Skeletal muscle satellite cell (primary cell): ENCODE results near the gene FAM186B.
A peak's percentile ranks its signal among the peaks of the same experiment; 100 is the strongest.

ENCODE experiments used
- H3K27me3 ChIP-seq: 2 replicates; pipeline ENCODE4 v1.7.0; 2013; ENCODE audit warnings: low read length; ENCODE audit not compliant: control insufficient read depth, insufficient read depth
- H3K36me3 ChIP-seq: 2 replicates; pipeline ENCODE4 v1.7.0; 2013; ENCODE audit warnings: mild to moderate bottlenecking, control low read depth, low read length; ENCODE audit not compliant: insufficient read depth
- H3K4me1 ChIP-seq: 2 replicates; pipeline ENCODE4 v1.7.0; 2013; ENCODE audit warnings: low read length; ENCODE audit not compliant: control insufficient read depth, insufficient read depth
- H3K4me2 ChIP-seq: 2 replicates; pipeline ENCODE4 v1.7.0; 2013; ENCODE audit warnings: mild to moderate bottlenecking, low read length
- H3K4me3 ChIP-seq: 2 replicates; pipeline ENCODE4 v1.7.0; 2013; ENCODE audit warnings: low read length
- H3K9ac ChIP-seq: 2 replicates; pipeline ENCODE4 v1.7.0; 2013; ENCODE audit warnings: mild to moderate bottlenecking, low read depth, low read length, moderate library complexity
- H3K9me3 ChIP-seq: replicated peaks from 2 replicates; pipeline ENCODE4 v1.7.0; 2013; ENCODE audit warnings: mild to moderate bottlenecking, control low read depth, low read length

Gene FAM186B

DNA sequence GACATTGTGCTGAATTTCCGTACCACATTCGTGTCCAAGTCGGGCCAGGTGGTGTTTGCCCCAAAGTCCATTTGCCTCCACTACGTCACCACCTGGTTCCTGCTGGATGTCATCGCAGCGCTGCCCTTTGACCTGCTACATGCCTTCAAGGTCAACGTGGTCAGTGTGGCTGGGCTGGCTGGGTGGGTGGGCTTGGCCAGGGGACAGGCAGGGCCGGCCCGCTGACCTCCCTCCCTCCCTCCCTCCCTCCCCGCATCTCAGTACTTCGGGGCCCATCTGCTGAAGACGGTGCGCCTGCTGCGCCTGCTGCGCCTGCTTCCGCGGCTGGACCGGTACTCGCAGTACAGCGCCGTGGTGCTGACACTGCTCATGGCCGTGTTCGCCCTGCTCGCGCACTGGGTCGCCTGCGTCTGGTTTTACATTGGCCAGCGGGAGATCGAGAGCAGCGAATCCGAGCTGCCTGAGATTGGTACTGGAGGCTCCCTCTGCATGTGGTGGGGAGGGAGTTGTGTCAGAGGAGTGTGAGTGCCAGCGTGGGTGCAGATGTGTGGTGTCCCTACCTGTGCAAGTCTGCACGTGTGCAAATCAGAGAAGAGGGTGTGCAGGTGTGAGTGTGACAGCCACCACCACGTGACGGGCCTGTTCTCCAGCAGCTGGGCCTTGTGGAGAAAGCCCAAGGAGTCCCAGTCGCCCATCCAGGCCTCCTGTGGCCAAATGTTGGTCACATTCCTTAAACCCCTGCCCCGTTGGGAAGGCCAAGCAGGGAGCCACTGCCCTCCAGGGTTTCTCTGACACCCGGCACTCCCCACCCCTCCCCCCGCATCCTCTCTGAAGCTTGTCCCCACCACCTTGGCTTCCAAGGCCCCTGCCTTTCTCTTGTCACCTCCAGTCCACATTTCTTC is 61.3 kb downstream of the FAM186B start:
- Histone ChIP-seq H3K9ac (no peak overlapping the region), H3K36me3 (no peaks in the 10 kb centered on the region), H3K9me3 (no peaks in the 10 kb centered on the region), H3K4me3 (no peak overlapping the region), H3K4me2 (no peak overlapping the region), H3K27me3 (peaks cover 69% of the 10 kb centered on the region), H3K4me1 (peaks cover 8% of the 10 kb centered on the region)

DNA sequence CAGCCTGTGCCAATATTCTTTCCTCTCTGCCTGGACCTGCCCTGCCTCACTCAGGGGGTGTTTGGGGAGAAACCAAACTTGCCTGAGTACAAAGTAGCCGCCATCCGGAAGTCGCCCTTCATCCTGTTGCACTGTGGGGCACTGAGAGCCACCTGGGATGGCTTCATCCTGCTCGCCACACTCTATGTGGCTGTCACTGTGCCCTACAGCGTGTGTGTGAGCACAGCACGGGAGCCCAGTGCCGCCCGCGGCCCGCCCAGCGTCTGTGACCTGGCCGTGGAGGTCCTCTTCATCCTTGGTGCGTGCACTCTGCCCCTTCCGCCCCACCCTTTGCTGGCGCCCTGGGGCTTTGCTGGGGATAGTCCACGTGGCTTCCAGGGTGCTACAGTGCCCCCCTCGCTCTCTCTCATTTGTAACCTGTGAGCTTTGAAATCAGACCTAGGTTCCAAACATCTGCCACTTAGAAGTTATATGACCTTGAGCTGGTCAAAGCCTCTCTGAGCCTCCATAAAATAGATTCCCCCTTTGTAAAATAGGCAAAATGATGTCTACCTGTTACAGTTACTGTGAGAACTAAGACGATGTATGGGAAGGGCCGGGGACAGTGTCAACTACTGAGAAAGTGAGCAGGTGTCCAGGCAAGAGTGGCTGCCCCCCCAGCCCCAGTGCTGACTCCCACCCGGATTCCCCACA is 62.1 kb downstream of the FAM186B start:
- Histone ChIP-seq H3K27me3 (peaks cover 66% of the 10 kb centered on the region), H3K4me2 (no peak overlapping the region), H3K9me3 (no peaks in the 10 kb centered on the region), H3K4me1 (peaks cover 1% of the 10 kb centered on the region), H3K36me3 (no peaks in the 10 kb centered on the region), H3K4me3 (no peak overlapping the region), H3K9ac (no peak overlapping the region)

DNA sequence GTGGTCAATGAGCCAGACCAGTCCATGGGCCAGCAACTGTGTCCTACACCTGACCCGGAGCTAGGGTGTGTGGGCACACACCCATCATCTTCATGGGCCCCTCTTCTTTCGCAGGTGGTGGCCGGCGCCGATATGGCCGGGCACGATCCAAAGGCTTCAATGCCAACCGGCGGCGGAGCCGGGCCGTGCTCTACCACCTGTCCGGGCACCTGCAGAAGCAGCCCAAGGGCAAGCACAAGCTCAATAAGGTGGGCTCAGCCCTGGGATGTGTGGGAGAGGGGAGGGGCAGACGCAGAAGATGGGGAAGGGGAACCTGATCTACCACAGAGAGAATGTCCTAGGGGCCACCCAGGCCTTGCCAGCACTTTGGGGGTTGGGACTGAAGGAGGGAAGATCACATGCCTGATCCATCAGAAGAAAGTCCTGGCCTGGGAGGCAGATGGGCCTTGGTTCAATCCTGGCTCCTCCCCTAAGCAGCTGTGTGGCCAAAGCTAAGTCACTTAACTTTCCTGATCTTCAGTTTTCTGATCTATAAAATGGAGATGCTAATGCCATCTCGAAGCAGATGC is 62.8 kb downstream of the FAM186B start:
- Histone ChIP-seq H3K27me3 (peaks cover 66% of the 10 kb centered on the region), H3K4me1 (peaks cover 8% of the 10 kb centered on the region), H3K9ac (no peak overlapping the region), H3K4me2 (no peak overlapping the region), H3K9me3 (no peaks in the 10 kb centered on the region), H3K4me3 (no peak overlapping the region), H3K36me3 (no peaks in the 10 kb centered on the region)

DNA sequence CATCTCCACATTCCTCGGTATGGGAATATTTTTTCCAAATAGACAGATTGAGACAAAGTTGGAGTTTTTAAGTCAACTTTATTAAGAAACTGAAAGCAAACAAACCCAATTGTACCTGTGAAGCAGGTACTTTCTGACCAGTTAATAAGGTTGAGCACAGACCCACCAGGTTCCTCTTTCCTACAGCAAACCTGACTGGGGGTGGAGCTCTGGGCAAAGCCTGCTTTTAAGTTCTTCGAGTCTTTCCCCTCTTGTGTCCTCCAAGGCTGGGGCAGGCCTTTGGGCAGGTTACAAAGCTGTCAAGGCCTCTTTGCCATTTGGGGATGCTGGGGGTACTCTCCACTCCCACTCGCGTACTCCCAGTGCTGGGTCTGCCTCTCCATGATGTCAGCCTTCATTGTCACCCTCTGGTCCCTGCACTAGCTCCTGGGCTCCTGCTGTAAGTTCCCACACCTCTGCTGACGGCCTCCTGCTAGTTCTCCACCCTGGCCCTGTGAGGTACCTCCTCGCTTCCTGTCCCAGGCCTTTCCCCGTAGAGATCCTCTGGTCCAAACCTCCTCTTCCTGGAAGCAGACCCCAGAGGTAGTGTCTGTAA is 63.4 kb downstream of the FAM186B start:
- Histone ChIP-seq H3K9me3 (no peaks in the 10 kb centered on the region), H3K4me3 (no peak overlapping the region), H3K9ac (no peak overlapping the region), H3K27me3 (peaks cover 66% of the 10 kb centered on the region), H3K4me2 (no peak overlapping the region), H3K4me1 (peaks cover 12% of the 10 kb centered on the region), H3K36me3 (no peaks in the 10 kb centered on the region)

DNA sequence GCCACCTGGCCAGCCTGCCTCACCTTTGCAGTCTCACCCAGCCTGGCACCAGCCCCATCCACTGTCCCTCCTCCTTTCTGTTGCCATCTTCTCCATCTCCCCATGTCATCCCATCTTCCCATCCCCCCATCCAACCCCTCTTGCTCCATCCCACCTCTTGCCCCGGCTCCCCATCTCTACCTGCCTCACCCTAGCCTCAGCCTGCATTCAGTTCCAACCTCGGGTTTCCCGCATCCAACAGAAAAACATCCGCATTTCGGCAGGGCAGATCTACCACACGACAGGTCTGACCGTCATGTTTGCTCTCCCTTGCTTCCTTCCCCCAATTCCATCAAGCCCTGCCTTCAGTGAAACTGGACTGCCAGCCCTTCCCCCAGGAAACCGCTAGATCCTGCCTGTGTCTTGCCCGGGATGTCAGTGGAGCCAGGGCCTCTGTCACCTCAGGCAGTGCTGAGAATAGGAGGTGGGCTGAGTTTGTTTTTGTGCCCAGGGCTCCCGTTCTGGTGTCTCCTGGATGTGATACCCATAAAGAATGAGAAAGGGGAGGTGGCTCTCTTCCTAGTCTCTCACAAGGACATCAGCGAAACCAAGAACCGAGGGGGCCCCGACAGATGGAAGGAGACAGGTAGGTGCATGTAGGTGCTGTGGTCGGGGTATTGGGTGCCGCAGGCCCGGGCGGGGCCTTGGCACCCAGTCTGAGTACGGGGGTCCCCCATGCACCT is 64.1 kb downstream of the FAM186B start:
- Histone ChIP-seq H3K4me1 (peaks cover 12% of the 10 kb centered on the region), H3K9ac (no peak overlapping the region), H3K4me2 (no peak overlapping the region), H3K4me3 (no peak overlapping the region), H3K36me3 (no peaks in the 10 kb centered on the region), H3K9me3 (no peaks in the 10 kb centered on the region), H3K27me3 (peaks cover 72% of the 10 kb centered on the region)

DNA sequence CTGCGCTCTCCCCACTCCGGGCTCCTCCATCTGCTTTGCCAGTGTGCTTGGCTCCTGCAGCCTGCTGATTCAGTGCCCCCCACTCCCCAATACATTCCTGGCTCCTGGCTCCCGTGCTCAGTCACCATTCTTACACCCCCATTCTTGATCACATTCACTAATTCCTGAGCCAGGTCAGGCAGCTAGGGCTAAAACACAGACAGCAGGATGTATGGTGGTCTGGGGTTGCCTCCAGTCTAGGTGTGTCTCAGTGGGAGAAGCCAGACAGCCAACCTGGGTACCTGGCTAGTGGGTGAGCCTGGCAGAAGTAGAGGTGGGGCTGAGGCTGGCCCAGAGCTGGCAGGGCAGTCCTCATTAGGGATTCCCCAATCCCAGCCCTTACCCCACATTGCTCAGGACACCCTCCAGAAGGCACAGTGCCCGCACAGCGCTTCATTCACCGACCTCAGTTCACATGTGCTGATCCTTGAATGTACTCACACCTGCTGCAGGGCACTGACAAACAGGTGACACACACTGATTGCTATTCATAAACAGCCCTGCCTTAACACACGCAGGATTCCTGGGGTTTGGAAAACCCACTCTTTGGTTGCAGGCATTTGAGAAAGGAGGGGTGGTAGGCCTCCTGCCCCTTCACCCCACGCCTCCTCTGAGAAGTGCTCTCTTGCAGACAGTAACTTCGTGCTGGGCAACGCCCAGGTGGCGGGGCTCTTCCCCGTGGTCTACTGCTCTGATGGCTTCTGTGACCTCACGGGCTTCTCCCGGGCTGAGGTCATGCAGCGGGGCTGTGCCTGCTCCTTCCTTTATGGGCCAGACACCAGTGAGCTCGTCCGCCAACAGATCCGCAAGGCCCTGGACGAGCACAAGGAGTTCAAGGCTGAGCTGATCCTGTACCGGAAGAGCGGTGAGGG is 65.0 kb downstream of the FAM186B start:
- Histone ChIP-seq H3K27me3 (peaks cover 65% of the 10 kb centered on the region), H3K9ac (no peak overlapping the region)

DNA sequence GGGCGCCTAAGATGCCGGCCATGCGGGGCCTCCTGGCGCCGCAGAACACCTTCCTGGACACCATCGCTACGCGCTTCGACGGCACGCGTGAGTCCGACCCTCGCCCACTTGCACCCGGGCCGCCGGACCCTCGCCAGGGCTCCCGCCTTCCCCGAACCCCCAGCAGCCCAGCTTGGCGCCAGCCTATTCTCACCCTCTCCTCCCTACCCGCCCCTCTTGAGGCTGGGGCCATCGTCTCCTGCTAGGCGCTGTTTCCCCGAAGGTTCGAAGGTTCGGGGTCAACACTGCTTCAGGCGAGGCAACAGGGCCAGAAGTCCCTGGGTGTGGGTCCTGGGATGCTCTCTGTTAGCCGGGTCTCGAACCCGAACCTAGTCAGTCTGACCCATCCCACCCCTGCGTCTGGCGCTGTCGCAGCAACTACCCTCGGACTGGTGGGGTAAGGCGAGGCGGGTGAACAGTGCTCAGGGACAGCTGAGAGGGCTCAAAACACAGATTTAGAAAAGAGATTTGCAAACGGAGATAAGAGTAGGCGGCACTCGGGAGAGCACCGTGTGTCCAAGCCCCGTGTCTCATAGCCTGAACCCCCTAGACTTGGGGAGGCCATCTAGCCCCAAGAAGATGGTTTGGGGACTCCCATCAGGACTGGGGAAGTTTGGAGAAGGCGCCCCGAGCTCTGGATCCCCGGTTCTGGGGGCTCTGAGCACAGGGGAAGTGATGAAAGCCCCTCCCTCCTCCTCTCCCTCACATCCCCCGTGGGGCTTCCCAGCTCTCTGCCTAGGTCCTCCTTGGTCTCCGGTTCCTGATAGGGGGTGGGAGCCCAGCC is 65.8 kb downstream of the FAM186B start:
- Histone ChIP-seq H3K9me3 (no peaks in the 10 kb centered on the region), H3K36me3 (no peaks in the 10 kb centered on the region), H3K4me1 (peaks cover 15% of the 10 kb centered on the region), H3K27me3 (peaks cover 59% of the 10 kb centered on the region), H3K4me2 (peak overlapping the region; percentile 86), H3K9ac (no peak overlapping the region), H3K4me3 (no peak overlapping the region)

More for the DNA sequence above, 65.0 kb downstream of the FAM186B start:
- Histone ChIP-seq H3K4me3 (no peak overlapping the region), H3K36me3 (no peaks in the 10 kb centered on the region), H3K4me1 (peaks cover 15% of the 10 kb centered on the region), H3K4me2 (no peak overlapping the region), H3K9me3 (no peaks in the 10 kb centered on the region)

DNA sequence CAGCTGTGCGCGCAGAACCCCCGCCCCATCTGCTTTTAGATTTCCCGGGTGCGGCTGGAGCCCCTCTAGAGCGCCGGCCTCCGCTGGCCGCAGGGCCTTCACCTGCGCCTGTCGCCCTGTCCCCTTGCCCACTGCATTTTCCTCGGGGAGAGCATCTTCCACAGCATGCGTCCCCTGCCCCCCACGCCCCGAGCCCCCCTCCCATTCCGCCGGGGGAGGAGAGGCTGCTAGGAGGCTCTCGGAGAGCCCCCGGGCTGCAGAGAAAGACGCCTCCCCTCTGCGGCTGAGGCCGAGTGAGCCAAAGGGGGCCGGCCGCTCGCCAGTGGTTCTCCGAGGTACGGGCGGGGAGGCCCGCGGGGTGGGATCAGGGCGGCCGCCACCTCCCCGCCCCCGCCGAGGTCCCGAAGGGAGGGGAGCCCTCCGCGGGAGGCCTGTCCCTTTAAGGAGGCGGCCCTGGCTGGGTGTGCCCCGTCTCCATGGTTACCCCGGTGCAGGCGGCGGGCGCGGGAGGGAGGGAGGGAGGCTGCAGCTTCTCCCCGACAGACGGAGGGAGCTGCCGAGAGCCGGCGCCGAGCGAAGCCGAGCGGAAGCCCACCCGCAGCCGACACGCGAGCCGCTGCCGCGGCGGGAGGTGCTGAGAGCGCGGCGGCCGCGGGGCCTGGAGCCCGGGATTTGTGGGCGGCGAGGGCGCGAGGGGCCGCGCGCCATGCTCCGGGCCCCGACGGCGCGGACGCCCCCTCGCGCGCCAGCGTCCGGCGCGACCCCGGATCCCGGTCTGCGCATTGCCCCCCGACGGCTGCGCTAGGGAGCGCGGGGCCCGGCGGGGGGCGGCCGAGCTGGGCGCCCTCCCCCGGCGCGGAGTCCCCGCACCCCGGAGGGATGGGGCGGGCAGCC is 66.7 kb downstream of the FAM186B start, which contains the start of gene KCNH3:
Gene KCNH3, plus strand, starts transcription at position 521 of the 894 bp plus-strand sequence. CDS start 387 bp downstream, outside the sequence.
- Histone ChIP-seq H3K4me1 (peaks cover 15% of the 10 kb centered on the region), H3K4me3 (peak within 1 kb of the TSS; percentile 62), H3K9me3 (no peaks in the 10 kb centered on the region), H3K9ac (no peak within 1 kb of the TSS), H3K27me3 (peaks cover 51% of the 10 kb centered on the region), H3K36me3 (no peaks in the 10 kb centered on the region), H3K4me2 (peak within 1 kb of the TSS; percentile 86)
